ENCODE data around the gene PRKCZ. TPM values are rescaled to one million over a fixed set of nuclear protein-coding genes. Genes with fewer than 3 reads are reported as not detected.

PRKCZ gene
- polyA plus RNA-seq, 1 of the 3 experiments (the other 2 are of a cell fraction): 24.2 TPM

DNA sequence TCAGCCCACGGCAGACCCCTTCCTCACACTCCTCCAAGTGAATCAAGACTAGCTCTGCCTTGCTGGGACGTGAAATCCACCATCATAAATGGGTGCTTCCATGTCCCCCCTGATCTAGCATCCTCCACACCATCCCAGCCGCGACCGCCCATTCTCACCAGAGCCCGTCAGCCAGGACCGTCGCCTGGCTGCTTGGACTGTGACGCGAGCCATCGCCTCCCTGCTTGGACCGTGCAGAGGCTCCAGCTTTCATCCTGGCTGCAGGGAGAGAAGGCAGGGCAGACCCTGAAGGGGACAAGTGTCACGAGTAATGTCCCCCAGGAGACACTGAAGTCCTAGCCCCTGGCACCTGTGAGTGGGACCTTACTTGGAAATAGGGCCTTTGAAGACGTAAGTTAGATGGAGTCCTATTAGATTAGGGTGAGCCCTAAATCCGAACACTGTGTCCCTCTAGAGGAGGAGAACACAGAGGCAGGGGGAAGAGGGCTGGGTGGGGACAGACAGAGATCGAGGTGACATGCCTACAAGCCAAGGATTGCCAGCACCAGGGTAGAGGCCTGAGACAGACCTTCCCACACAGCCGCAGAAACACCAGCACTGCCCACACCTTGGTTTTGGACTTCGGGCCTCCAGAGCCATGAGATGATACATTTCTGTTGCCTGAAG, 12.8 kb upstream of the PRKCZ start:
- Histone ChIP-seq H3F3A (replicated peaks; ENCODE audit: insufficient read depth) (no peaks in the 10 kb centered on the region), H3K4me2 (no peak overlapping the region), H4K20me1 (ENCODE audit: insufficient read depth) (no peaks in the 10 kb centered on the region), H3K36me3 (replicated peaks in 1 of 2; ENCODE audit: control insufficient read depth in 1 of 2, insufficient read depth in 2 of 2, low read length in 1 of 2) (no peaks in the 10 kb centered on the region), H3K79me2 (ENCODE audit: insufficient read depth) (no peaks in the 10 kb centered on the region), H2AFZ (ENCODE audit: low read depth) (no peak overlapping the region), H3K9me2 (no peaks in the 10 kb centered on the region), H3K9me3 (no peaks in the 10 kb centered on the region), H3K9ac (no peak overlapping the region), H3K4me3 (ENCODE audit: low read depth in 2 of 2, low read length in 1 of 2) (no peak overlapping the region), H3K4me1 (ENCODE audit: control insufficient read depth in 1 of 2, insufficient read depth in 2 of 2, low read depth in 1 of 2, low read length in 1 of 2) (peaks cover 0 to 12% of the 10 kb centered on the region in 2 experiments; a peak in 1 of 4 replicates), H3K27me3 (ENCODE audit: insufficient read depth) (no peaks in the 10 kb centered on the region), H3K27ac (ENCODE audit: low read depth in 2 of 2, low read length in 1 of 2) (no peak overlapping the region)
- POLR2A ChIA-PET: no interaction called here
- no peak for DNase-seq
- CTCF ChIA-PET: interaction anchor here (1.2 to 1.8 kb wide), 4 partner anchors 18 to 93 kb away, joined by 3 to 5 read pairs (median 5); partner anchors contain the start of gene GABRD
- 48% methylated on average over 6 of the region's 18 CpGs for WGBS (ENCODE audit: low lambda C conversion rate)
- TF ChIP-seq, protein P1, sequence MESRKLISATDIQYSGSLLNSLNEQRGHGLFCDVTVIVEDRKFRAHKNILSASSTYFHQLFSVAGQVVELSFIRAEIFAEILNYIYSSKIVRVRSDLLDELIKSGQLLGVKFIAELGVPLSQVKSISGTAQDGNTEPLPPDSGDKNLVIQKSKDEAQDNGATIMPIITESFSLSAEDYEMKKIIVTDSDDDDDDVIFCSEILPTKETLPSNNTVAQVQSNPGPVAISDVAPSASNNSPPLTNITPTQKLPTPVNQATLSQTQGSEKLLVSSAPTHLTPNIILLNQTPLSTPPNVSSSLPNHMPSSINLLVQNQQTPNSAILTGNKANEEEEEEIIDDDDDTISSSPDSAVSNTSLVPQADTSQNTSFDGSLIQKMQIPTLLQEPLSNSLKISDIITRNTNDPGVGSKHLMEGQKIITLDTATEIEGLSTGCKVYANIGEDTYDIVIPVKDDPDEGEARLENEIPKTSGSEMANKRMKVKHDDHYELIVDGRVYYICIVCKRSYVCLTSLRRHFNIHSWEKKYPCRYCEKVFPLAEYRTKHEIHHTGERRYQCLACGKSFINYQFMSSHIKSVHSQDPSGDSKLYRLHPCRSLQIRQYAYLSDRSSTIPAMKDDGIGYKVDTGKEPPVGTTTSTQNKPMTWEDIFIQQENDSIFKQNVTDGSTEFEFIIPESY (IDR thresholded peaks at IDR 0.05; ENCODE audit: borderline replicate concordance, low read depth): no peak
- TF ChIP-seq, protein P2, sequence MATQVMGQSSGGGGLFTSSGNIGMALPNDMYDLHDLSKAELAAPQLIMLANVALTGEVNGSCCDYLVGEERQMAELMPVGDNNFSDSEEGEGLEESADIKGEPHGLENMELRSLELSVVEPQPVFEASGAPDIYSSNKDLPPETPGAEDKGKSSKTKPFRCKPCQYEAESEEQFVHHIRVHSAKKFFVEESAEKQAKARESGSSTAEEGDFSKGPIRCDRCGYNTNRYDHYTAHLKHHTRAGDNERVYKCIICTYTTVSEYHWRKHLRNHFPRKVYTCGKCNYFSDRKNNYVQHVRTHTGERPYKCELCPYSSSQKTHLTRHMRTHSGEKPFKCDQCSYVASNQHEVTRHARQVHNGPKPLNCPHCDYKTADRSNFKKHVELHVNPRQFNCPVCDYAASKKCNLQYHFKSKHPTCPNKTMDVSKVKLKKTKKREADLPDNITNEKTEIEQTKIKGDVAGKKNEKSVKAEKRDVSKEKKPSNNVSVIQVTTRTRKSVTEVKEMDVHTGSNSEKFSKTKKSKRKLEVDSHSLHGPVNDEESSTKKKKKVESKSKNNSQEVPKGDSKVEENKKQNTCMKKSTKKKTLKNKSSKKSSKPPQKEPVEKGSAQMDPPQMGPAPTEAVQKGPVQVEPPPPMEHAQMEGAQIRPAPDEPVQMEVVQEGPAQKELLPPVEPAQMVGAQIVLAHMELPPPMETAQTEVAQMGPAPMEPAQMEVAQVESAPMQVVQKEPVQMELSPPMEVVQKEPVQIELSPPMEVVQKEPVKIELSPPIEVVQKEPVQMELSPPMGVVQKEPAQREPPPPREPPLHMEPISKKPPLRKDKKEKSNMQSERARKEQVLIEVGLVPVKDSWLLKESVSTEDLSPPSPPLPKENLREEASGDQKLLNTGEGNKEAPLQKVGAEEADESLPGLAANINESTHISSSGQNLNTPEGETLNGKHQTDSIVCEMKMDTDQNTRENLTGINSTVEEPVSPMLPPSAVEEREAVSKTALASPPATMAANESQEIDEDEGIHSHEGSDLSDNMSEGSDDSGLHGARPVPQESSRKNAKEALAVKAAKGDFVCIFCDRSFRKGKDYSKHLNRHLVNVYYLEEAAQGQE (IDR thresholded peaks at IDR 0.05; ENCODE audit: low read depth, low read length): no peak
- no peak for TF ChIP-seq GATA2 (CRISPR knock-in tag; IDR thresholded peaks at IDR 0.05)
- no peak for TF ChIP-seq RCOR1 (IDR thresholded peaks at IDR 0.05; ENCODE audit: low read length)
- no peak for TF ChIP-seq CHD2 (IDR thresholded peaks at IDR 0.05; ENCODE audit: low read length, partially characterized antibody)
- TF ChIP-seq EP300 (IDR thresholded peaks at IDR 0.05; ENCODE audit: borderline replicate concordance in 1 of 2, low read depth in 1 of 2, low read length in 1 of 2): no peak
- TF ChIP-seq TAF1 (IDR thresholded peaks at IDR 0.05; ENCODE audit: borderline replicate concordance, low read depth, low read length): no peak
- TF ChIP-seq NFIC (IDR thresholded peaks at IDR 0.05; ENCODE audit: borderline replicate concordance): no peak
- no peak for TF ChIP-seq RXRA (IDR thresholded peaks at IDR 0.05; ENCODE audit: borderline replicate concordance, low read depth)
- TF ChIP-seq, protein P3, sequence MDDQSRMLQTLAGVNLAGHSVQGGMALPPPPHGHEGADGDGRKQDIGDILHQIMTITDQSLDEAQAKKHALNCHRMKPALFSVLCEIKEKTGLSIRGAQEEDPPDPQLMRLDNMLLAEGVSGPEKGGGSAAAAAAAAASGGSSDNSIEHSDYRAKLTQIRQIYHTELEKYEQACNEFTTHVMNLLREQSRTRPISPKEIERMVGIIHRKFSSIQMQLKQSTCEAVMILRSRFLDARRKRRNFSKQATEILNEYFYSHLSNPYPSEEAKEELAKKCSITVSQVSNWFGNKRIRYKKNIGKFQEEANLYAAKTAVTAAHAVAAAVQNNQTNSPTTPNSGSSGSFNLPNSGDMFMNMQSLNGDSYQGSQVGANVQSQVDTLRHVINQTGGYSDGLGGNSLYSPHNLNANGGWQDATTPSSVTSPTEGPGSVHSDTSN (IDR thresholded peaks at IDR 0.05): no peak

Data from SK-N-SH (cell line).